K562 (cell line): Measurements from ENCODE around the gene R3HDM2. TPM values are rescaled to one million over a fixed set of nuclear protein-coding genes. Genes with fewer than 3 reads are reported as not detected.
A peak's percentile ranks its signal among the peaks of the same experiment; 100 is the strongest.

ENCODE experiments used
- ASH1L ChIP-seq: fragments of 450-650 bp; IDR thresholded peaks from 2 replicates; pipeline ENCODE4 v1.6.1; 2018; ENCODE audit warnings: borderline replicate concordance, mild to moderate bottlenecking, low read depth; ENCODE audit not compliant: partially characterized antibody
- JUND ChIP-seq, 2 experiments: IDR thresholded peaks; 2 replicates in 1 of 2; 3 replicates in 1 of 2; pipeline ENCODE4 v1.6.1; 2011; ENCODE audit warnings: borderline replicate concordance in 2 of 2, low read depth in 2 of 2, low read length in 2 of 2, improper control_type of control experiment in 1 of 2, missing biosample characterization in 1 of 2, missing genetic modification characterization in 1 of 2, missing genetic modification reagents in 1 of 2
- MTA3 ChIP-seq: fragments of 450-650 bp; formaldehyde crosslinking; IDR thresholded peaks from 2 replicates; pipeline ENCODE4 v1.6.1; 2017; ENCODE audit warnings: mild to moderate bottlenecking, borderline replicate concordance
- NBN ChIP-seq: fragments of 450-650 bp; IDR thresholded peaks from 2 replicates; pipeline ENCODE4 v1.6.1; 2016; ENCODE audit warnings: low read depth, mild to moderate bottlenecking
- TGIF2 ChIP-seq: sonication (generic); formaldehyde crosslinking; IDR thresholded peaks from 2 replicates; pipeline ENCODE4 v1.8.1; 2022; ENCODE audit warnings: mild to moderate bottlenecking, missing genetic modification reagents, moderate library complexity
- polyA plus RNA-seq, 8 experiments: library from polyadenylated mRNA; depleted of rRNA in 4 of 8; stranded (reverse) in 5 of 8; unstranded in 3 of 8; fragments of >200 nt; fragmentation: Nextera tagmentation in 2 of 8; fragmentation: Illumina TruSeq in 1 of 8; extraction: Ambion mirVana in 2 of 8; extraction: Trizol in 1 of 8; gene quantifications; 2 replicates each; pipeline versions ENCODE4 v1.2.1 to v1.2.3, GENCODE V29; 2011 to 2014; ENCODE audit warnings: inconsistent platforms in 1 of 8, missing spikeins in 1 of 8
- total RNA-seq, 7 experiments: library from RNA; depleted of rRNA in 6 of 7; stranded (reverse); fragments of >200 nt in 6 of 7; fragmentation: Illumina TruSeq in 2 of 7; extraction: Trizol in 2 of 7; gene quantifications; 2 replicates each; pipeline versions ENCODE4 v1.2.1 to v1.2.3, GENCODE V29; 2011 to 2021; ENCODE audit warnings: low replicate concordance in 1 of 7
- TF ChIP-seq, protein P1 (sequence below), 2 experiments: fragments of 450-650 bp; formaldehyde crosslinking in 1 of 2; IDR thresholded peaks; 2 replicates each; pipeline versions ENCODE4 v1.4.0 to v1.6.1; 2014 to 2020; ENCODE audit warnings: mild to moderate bottlenecking in 2 of 2, borderline replicate concordance in 1 of 2, low read depth in 1 of 2
- TF ChIP-seq, protein P2 (sequence below), 2 experiments: fragments of 450-650 bp in 1 of 2; sonication (generic) in 1 of 2; formaldehyde crosslinking in 1 of 2; IDR thresholded peaks; 2 replicates each; pipeline versions ENCODE4 v1.7.1 to v1.9.0; 2016 to 2022; ENCODE audit warnings: inconsistent platforms in 1 of 2, mild to moderate bottlenecking in 1 of 2, missing genetic modification reagents in 1 of 2

The R3HDM2 gene
- total and polyA plus RNA-seq, 9 of the 15 experiments (the other 6 are each of a cell fraction or from before 2014, with no cell fraction given): 3.3 to 18.8 (median 9.0) TPM

DNA sequence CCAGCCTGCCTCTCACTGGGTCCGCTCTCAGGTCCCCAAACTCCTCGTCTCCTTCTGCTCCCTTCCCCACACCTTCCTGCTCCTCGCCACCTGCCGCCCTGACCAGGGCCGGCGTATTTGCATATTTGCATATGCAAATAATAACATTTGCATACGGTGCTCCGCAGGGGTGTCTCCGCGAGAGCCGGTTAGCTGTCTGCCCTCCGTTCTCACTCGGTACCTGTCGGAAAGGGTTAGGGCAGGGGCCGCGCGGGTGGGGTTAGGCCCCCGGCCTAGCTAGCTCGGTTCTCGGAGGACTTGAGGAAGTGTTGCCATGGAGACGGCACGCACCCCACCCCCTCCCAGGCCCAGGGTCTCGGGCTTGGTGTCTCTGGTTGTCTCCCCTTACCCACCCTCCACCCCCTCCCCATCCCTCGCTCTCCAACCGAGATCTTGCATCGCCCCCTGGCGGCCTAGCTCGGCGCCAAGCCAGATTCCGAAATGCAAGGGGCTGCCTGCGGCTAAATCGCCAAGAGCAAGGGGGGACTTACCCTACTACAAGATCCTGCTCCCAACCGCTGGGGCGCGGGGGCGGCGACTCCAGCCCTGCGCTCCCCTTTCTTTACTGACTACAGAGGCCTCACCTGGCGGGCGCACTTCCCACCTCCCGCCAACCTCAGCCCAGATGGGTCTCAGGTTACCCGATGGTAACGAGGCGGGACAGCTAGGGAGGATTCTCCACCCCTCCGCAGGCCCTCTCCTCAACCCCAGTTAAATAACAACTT, 188.0 kb downstream of the R3HDM2 start (continued):
- no peak for TF ChIP-seq ASH1L
- 0 out of 2 replicates have a peak, but pooled peaks have one; percentile 32 for TF ChIP-seq NBN
- TF ChIP-seq JUND (IDR thresholded peaks at IDR 0.05; ENCODE audit: borderline replicate concordance, low read depth, low read length): peak; percentile 3; the same call in 1 of the 2 replicates
- TF ChIP-seq JUND (tag; IDR thresholded peaks at IDR 0.05; ENCODE audit: borderline replicate concordance, low read depth, low read length): no peak
- TF ChIP-seq TGIF2: no peak
- TF ChIP-seq MTA3: no peak
- TF ChIP-seq, protein P1, sequence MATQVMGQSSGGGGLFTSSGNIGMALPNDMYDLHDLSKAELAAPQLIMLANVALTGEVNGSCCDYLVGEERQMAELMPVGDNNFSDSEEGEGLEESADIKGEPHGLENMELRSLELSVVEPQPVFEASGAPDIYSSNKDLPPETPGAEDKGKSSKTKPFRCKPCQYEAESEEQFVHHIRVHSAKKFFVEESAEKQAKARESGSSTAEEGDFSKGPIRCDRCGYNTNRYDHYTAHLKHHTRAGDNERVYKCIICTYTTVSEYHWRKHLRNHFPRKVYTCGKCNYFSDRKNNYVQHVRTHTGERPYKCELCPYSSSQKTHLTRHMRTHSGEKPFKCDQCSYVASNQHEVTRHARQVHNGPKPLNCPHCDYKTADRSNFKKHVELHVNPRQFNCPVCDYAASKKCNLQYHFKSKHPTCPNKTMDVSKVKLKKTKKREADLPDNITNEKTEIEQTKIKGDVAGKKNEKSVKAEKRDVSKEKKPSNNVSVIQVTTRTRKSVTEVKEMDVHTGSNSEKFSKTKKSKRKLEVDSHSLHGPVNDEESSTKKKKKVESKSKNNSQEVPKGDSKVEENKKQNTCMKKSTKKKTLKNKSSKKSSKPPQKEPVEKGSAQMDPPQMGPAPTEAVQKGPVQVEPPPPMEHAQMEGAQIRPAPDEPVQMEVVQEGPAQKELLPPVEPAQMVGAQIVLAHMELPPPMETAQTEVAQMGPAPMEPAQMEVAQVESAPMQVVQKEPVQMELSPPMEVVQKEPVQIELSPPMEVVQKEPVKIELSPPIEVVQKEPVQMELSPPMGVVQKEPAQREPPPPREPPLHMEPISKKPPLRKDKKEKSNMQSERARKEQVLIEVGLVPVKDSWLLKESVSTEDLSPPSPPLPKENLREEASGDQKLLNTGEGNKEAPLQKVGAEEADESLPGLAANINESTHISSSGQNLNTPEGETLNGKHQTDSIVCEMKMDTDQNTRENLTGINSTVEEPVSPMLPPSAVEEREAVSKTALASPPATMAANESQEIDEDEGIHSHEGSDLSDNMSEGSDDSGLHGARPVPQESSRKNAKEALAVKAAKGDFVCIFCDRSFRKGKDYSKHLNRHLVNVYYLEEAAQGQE (IDR thresholded peaks at IDR 0.05; ENCODE audit: borderline replicate concordance): peak; percentile 35; the same call in 1 of the 2 replicates
- TF ChIP-seq, protein P1 (CRISPR knock-in tag; IDR thresholded peaks at IDR 0.05; ENCODE audit: low read depth): no peak
- TF ChIP-seq, protein P2, sequence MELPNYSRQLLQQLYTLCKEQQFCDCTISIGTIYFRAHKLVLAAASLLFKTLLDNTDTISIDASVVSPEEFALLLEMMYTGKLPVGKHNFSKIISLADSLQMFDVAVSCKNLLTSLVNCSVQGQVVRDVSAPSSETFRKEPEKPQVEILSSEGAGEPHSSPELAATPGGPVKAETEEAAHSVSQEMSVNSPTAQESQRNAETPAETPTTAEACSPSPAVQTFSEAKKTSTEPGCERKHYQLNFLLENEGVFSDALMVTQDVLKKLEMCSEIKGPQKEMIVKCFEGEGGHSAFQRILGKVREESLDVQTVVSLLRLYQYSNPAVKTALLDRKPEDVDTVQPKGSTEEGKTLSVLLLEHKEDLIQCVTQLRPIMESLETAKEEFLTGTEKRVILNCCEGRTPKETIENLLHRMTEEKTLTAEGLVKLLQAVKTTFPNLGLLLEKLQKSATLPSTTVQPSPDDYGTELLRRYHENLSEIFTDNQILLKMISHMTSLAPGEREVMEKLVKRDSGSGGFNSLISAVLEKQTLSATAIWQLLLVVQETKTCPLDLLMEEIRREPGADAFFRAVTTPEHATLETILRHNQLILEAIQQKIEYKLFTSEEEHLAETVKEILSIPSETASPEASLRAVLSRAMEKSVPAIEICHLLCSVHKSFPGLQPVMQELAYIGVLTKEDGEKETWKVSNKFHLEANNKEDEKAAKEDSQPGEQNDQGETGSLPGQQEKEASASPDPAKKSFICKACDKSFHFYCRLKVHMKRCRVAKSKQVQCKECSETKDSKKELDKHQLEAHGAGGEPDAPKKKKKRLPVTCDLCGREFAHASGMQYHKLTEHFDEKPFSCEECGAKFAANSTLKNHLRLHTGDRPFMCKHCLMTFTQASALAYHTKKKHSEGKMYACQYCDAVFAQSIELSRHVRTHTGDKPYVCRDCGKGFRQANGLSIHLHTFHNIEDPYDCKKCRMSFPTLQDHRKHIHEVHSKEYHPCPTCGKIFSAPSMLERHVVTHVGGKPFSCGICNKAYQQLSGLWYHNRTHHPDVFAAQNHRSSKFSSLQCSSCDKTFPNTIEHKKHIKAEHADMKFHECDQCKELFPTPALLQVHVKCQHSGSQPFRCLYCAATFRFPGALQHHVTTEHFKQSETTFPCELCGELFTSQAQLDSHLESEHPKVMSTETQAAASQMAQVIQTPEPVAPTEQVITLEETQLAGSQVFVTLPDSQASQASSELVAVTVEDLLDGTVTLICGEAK (IDR thresholded peaks at IDR 0.05): peak; percentile 8; the same call in 1 of the 2 replicates
- TF ChIP-seq, protein P2 (CRISPR knock-in tag; IDR thresholded peaks at IDR 0.05): no peak
